ENCODE measurements around the gene MARCHF3. TPM values are rescaled to one million over a fixed set of nuclear protein-coding genes. Genes with fewer than 3 reads are reported as not detected.

Gene MARCHF3
- total and polyA plus RNA-seq, 2 of the 13 experiments (the other 11 are each of a cell fraction or from before 2014, with no cell fraction given): 4.8 to 11.9 TPM

- TF ChIP-seq HOXA7 (CRISPR knock-in tag; IDR thresholded peaks at IDR 0.05) (no peak), CBX1 (IDR thresholded peaks at IDR 0.05; ENCODE audit: low read depth) (no peak)
- WGBS (ENCODE audit: low lambda C conversion rate): 97% methylated on average over 3 of the region's 3 CpGs
These were observed 82.4 kb downstream of the MARCHF3 start for GRCh38 chr5:126948011-126948355.

GRCh38 chr5:126947146-126948010, 83.0 kb downstream of the MARCHF3 start:
- BruUV-seq (replicated peaks): no TSS peak
- ChIA-PET POLR2A (no interaction called here), CTCF (ENCODE audit: low intra/inter-chr PET ratio, low total read pairs) (no interaction called here)
- FAIRE-seq: no peak
- WGBS (ENCODE audit: low lambda C conversion rate): 70% methylated on average over 5 of the region's 5 CpGs
- Histone ChIP-seq H3K36me3 (replicated peaks in 1 of 2; ENCODE audit: control insufficient read depth in 1 of 2, insufficient read depth in 2 of 2, low read length in 2 of 2) (no peaks in the 10 kb centered on the region), H3K79me2 (ENCODE audit: insufficient read depth, low read length) (no peaks in the 10 kb centered on the region), H3K27ac (ENCODE audit: extremely low read length, insufficient read depth, low read length) (no peak overlapping the region), H3K9me3 (ENCODE audit: low read length) (no peaks in the 10 kb centered on the region), H4K20me1 (ENCODE audit: insufficient read depth, low read length) (no peaks in the 10 kb centered on the region), H3K4me1 (ENCODE audit: insufficient read depth, low read length) (peaks cover 10% of the 10 kb centered on the region), H2AFZ (ENCODE audit: low read length) (no peak overlapping the region), H3K27me3 (ENCODE audit: control insufficient read depth in 1 of 2, insufficient read depth in 2 of 2, low read length in 2 of 2) (no peaks in the 10 kb centered on the region), H3K4me2 (ENCODE audit: low read depth, low read length) (no peak overlapping the region), H3K9ac (ENCODE audit: insufficient read depth, low read depth, low read length) (no peak overlapping the region), H3K4me3 (replicated peaks in 1 of 3; ENCODE audit: insufficient read depth in 1 of 3, low read depth in 2 of 3, low read length in 3 of 3) (no peak overlapping the region)
- in situ Hi-C loops (cut with HindIII; ENCODE audit: extremely low pct_ligation_motif_present, low pct_unique_long_range_greater_than_20kb) (no loop called here), intact Hi-C loops (cut with micrococcal nuclease; ENCODE audit: unreplicated experiment) (no loop called here)
- peak; percentile 55; the same call in 2 of the 3 replicates for ATAC-seq
- no peak for DNase-seq (ENCODE audit: low spot score)
- TF ChIP-seq ZNF749 (CRISPR knock-in tag; IDR thresholded peaks at IDR 0.05; ENCODE audit: borderline replicate concordance) (no peak), HMGXB4 (CRISPR knock-in tag; IDR thresholded peaks at IDR 0.05; ENCODE audit: borderline replicate concordance in 1 of 2, low read depth in 1 of 2) (no peak), LRRFIP1 (CRISPR knock-in tag; conservative IDR thresholded peaks at IDR 0.05) (no peak), ZBTB37 (CRISPR knock-in tag; IDR thresholded peaks at IDR 0.05) (no peak), NR2C2 (CRISPR knock-in tag; IDR thresholded peaks at IDR 0.05; ENCODE audit: borderline replicate concordance) (no peak), MTERF4 (CRISPR knock-in tag; IDR thresholded peaks at IDR 0.05) (no peak), HMGA1 (CRISPR knock-in tag; conservative IDR thresholded peaks at IDR 0.05) (no peak)

More at GRCh38 chr5:126948011-126948355, 82.4 kb downstream of the MARCHF3 start:
- Histone ChIP-seq H4K20me1 (ENCODE audit: insufficient read depth, low read length) (no peaks in the 10 kb centered on the region), H3K9me3 (ENCODE audit: low read length) (no peaks in the 10 kb centered on the region), H2AFZ (ENCODE audit: low read length) (no peak overlapping the region), H3K27me3 (ENCODE audit: control insufficient read depth in 1 of 2, insufficient read depth in 2 of 2, low read length in 2 of 2) (no peaks in the 10 kb centered on the region), H3K36me3 (replicated peaks in 1 of 2; ENCODE audit: control insufficient read depth in 1 of 2, insufficient read depth in 2 of 2, low read length in 2 of 2) (no peaks in the 10 kb centered on the region), H3K79me2 (ENCODE audit: insufficient read depth, low read length) (no peaks in the 10 kb centered on the region), H3K9ac (ENCODE audit: insufficient read depth, low read depth, low read length) (no peak overlapping the region), H3K27ac (ENCODE audit: extremely low read length, insufficient read depth, low read length) (no peak overlapping the region), H3K4me1 (ENCODE audit: insufficient read depth, low read length) (peaks cover 10% of the 10 kb centered on the region), H3K4me3 (replicated peaks in 1 of 3; ENCODE audit: insufficient read depth in 1 of 3, low read depth in 2 of 3, low read length in 3 of 3) (no peak overlapping the region), H3K4me2 (ENCODE audit: low read depth, low read length) (no peak overlapping the region)
- CTCF ChIA-PET (ENCODE audit: low intra/inter-chr PET ratio, low total read pairs): no interaction called here
- ATAC-seq: no peak
- in situ Hi-C loops (cut with HindIII; ENCODE audit: extremely low pct_ligation_motif_present, low pct_unique_long_range_greater_than_20kb): no loop called here
- no peak for DNase-seq (ENCODE audit: low spot score)
- BruUV-seq (replicated peaks): no TSS peak
- intact Hi-C loops (cut with micrococcal nuclease; ENCODE audit: unreplicated experiment): no loop called here
- POLR2A ChIA-PET: no interaction called here
- no peak for FAIRE-seq
